Left forelimb (tissue), 1 donor: Measurements from ENCODE around the gene SLC1A4.
"Not testable (repeated sequence)": the region's sequence is repeated elsewhere in the genome, so short reads cannot be mapped to it uniquely, and the experiment has no call there.

Source experiments
- DNase-seq: peaks from one replicate; pipeline ENCODE4 v3.0.0-alpha.2; 2018; ENCODE audit warnings: low spot score

The SLC1A4 gene

GRCh38 chr2:64992990-64993389, 3.8 kb downstream of the SLC1A4 start:
- DNase-seq = no peak

- DNase-seq = no peak
These were observed 5.8 kb downstream of the SLC1A4 start for GRCh38 chr2:64995041-64995440.

GRCh38 chr2:64996871-64997307, 7.7 kb downstream of the SLC1A4 start:
- no peak for DNase-seq

GRCh38 chr2:64998658-64999061, 9.5 kb downstream of the SLC1A4 start:
- DNase-seq = no peak

- DNase-seq = no peak
These were observed 10.6 kb downstream of the SLC1A4 start for GRCh38 chr2:64999754-65000153.

GRCh38 chr2:65000644-65001043, 11.4 kb downstream of the SLC1A4 start:
- DNase-seq = no peak

GRCh38 chr2:65003037-65003436, 13.8 kb downstream of the SLC1A4 start:
- no peak for DNase-seq

GRCh38 chr2:65004232-65004631, 15.0 kb downstream of the SLC1A4 start:
- not testable (repeated sequence) for DNase-seq

GRCh38 chr2:65013776-65014175, 24.6 kb downstream of the SLC1A4 start:
- no peak for DNase-seq

GRCh38 chr2:65015731-65016130, 26.5 kb downstream of the SLC1A4 start:
- DNase-seq = no peak

- DNase-seq = no peak
These were observed 27.6 kb downstream of the SLC1A4 start for GRCh38 chr2:65016789-65017188.

GRCh38 chr2:65017335-65017734, 28.1 kb downstream of the SLC1A4 start:
- no peak for DNase-seq

GRCh38 chr2:65018141-65018582, 29.0 kb downstream of the SLC1A4 start:
- no peak for DNase-seq

GRCh38 chr2:65019010-65019409, 29.8 kb downstream of the SLC1A4 start:
- no peak for DNase-seq

- DNase-seq = no peak
These were observed 30.5 kb downstream of the SLC1A4 start for GRCh38 chr2:65019675-65020195.

GRCh38 chr2:65020251-65020650, 31.1 kb downstream of the SLC1A4 start:
- not testable (repeated sequence) for DNase-seq

- no peak for DNase-seq
These were observed 31.8 kb downstream of the SLC1A4 start for GRCh38 chr2:65020943-65021528.

- no peak for DNase-seq
These were observed 32.5 kb downstream of the SLC1A4 start for GRCh38 chr2:65021709-65022108.

GRCh38 chr2:65022189-65022588, 33.0 kb downstream of the SLC1A4 start:
- no peak for DNase-seq

GRCh38 chr2:65023742-65024141, 34.5 kb downstream of the SLC1A4 start:
- no peak for DNase-seq

GRCh38 chr2:65024149-65024829, 35.1 kb downstream of the SLC1A4 start:
- no peak for DNase-seq

GRCh38 chr2:65025453-65026123, 36.4 kb downstream of the SLC1A4 start:
- DNase-seq = no peak

- DNase-seq = no peak
These were observed 37.0 kb downstream of the SLC1A4 start for GRCh38 chr2:65026154-65026553.
